ENCODE results near the gene ZNF57. TPM values are rescaled to one million over a fixed set of nuclear protein-coding genes. Genes with fewer than 3 reads are reported as not detected.
"Not testable (repeated sequence)": the region's sequence is repeated elsewhere in the genome, so short reads cannot be mapped to it uniquely, and the experiment has no call there.

ZNF57 gene
- total and polyA plus RNA-seq, 2 experiments from 2014 or later, result 6.4 to 10.8 TPM

DNA sequence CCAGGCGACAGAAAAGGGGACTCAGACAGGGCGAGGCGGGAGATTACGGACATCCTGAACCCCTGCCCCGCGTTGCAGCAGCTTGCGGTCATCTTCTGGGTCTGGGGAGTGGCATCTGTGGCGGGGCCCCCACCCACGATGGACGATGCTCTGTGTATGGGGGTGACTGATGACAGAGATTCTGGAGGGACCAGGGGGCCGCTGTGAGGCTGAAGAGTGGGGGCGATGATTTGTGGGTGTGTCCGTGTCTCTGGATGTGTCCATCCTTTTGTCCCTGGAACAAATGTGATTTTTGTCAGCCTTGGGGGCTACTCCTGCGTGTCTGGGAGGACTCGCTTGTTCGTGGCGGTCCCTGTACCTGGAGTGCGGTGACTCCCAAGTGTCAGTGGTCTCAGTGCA lies 26.3 kb downstream of the ZNF57 start:
- no peak overlapping the region for H3K27ac Mint-ChIP-seq
- H3F3A ChIP-seq (replicated peaks; ENCODE audit: low read depth), result no peaks in the 10 kb centered on the region
- no peaks in the 10 kb centered on the region for H3K9me2 ChIP-seq (ENCODE audit: insufficient read depth)
- peaks cover 10% of the 10 kb centered on the region for H3K27me3 Mint-ChIP-seq (ENCODE audit: insufficient read depth, low read depth, poor library complexity)
- H4K20me1 ChIP-seq (replicated peaks; ENCODE audit: insufficient read depth), result no peaks in the 10 kb centered on the region
- no peaks in the 10 kb centered on the region for H3K79me2 ChIP-seq (replicated peaks; ENCODE audit: insufficient read depth)
- no peak for ATAC-seq
- H3K36me3 Mint-ChIP-seq (ENCODE audit: low read depth), result peaks cover 30% of the 10 kb centered on the region
- peaks cover 5% of the 10 kb centered on the region; the same call in 1 of the 3 replicates for H3K4me1 Mint-ChIP-seq
- DNase-seq (ENCODE audit: low spot score), result no peak
- no peak overlapping the region for H3K4me2 ChIP-seq
- no peak overlapping the region for H3K4me3 Mint-ChIP-seq
- TF ChIP-seq, protein P1, sequence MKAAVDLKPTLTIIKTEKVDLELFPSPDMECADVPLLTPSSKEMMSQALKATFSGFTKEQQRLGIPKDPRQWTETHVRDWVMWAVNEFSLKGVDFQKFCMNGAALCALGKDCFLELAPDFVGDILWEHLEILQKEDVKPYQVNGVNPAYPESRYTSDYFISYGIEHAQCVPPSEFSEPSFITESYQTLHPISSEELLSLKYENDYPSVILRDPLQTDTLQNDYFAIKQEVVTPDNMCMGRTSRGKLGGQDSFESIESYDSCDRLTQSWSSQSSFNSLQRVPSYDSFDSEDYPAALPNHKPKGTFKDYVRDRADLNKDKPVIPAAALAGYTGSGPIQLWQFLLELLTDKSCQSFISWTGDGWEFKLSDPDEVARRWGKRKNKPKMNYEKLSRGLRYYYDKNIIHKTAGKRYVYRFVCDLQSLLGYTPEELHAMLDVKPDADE (IDR thresholded peaks at IDR 0.05), result no peak
- TF ChIP-seq, protein P2, sequence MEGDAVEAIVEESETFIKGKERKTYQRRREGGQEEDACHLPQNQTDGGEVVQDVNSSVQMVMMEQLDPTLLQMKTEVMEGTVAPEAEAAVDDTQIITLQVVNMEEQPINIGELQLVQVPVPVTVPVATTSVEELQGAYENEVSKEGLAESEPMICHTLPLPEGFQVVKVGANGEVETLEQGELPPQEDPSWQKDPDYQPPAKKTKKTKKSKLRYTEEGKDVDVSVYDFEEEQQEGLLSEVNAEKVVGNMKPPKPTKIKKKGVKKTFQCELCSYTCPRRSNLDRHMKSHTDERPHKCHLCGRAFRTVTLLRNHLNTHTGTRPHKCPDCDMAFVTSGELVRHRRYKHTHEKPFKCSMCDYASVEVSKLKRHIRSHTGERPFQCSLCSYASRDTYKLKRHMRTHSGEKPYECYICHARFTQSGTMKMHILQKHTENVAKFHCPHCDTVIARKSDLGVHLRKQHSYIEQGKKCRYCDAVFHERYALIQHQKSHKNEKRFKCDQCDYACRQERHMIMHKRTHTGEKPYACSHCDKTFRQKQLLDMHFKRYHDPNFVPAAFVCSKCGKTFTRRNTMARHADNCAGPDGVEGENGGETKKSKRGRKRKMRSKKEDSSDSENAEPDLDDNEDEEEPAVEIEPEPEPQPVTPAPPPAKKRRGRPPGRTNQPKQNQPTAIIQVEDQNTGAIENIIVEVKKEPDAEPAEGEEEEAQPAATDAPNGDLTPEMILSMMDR (conservative IDR thresholded peaks at IDR 0.05; ENCODE audit: low read depth in 2 of 2), result no peak
- TF ChIP-seq ZNF114 (CRISPR knock-in tag; IDR thresholded peaks at IDR 0.05) (no peak), NANOG (IDR thresholded peaks at IDR 0.05; ENCODE audit: borderline replicate concordance) (no peak)
- H3K4me1 ChIP-seq (ENCODE audit: insufficient read depth), result peaks cover 8% of the 10 kb centered on the region; the same call in 1 of the 2 replicates
- H3K9me3 Mint-ChIP-seq, result peaks cover 53% of the 10 kb centered on the region
- no peaks in the 10 kb centered on the region for H3K27me3 ChIP-seq (ENCODE audit: insufficient read depth)
- no peak overlapping the region for H3K4me3 ChIP-seq
- H3K36me3 ChIP-seq (ENCODE audit: insufficient read depth), result no peaks in the 10 kb centered on the region; the same call in 1 of the 2 replicates
- no peak overlapping the region for H2AFZ ChIP-seq
- no peak overlapping the region for H3K27ac ChIP-seq (ENCODE audit: low read depth)

DNA sequence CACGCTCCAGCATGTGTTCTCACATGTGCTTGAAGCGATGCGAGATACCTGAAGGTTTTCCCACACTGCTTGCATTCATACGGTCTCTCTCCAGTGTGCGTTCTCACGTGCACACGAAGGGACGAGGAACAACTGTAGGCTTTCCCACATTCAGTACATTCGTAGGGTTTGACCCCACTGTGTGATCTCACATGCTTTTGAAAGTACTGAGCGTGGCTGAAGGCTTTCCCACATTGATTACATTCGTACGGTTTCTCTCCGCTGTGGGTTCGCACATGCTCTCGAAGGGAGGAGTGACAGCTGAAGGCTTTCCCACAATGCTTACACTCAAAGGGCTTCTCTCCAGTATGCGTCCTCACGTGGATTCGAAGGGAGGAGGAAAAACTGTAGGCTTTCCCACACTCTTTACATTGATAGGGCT lies 32.8 kb downstream of the ZNF57 start:
- peaks cover 91% of the 10 kb centered on the region for H3K9me3 Mint-ChIP-seq
- ATAC-seq, result no peak
- Histone ChIP-seq H3F3A (replicated peaks; ENCODE audit: low read depth) (0 out of 2 replicates have a peak, but pooled peaks cover 4% of the 10 kb centered on the region), H3K36me3 (ENCODE audit: insufficient read depth) (peaks cover 42% of the 10 kb centered on the region), H4K20me1 (replicated peaks; ENCODE audit: insufficient read depth) (no peaks in the 10 kb centered on the region), H3K4me2 (no peak overlapping the region), H3K9me2 (ENCODE audit: insufficient read depth) (no peaks in the 10 kb centered on the region), H2AFZ (no peak overlapping the region), H3K79me2 (replicated peaks; ENCODE audit: insufficient read depth) (no peaks in the 10 kb centered on the region), H3K27me3 (ENCODE audit: insufficient read depth) (no peaks in the 10 kb centered on the region), H3K27ac (ENCODE audit: low read depth) (no peak overlapping the region), H3K4me3 (no peak overlapping the region), H3K4me1 (ENCODE audit: insufficient read depth) (no peaks in the 10 kb centered on the region)
- H3K27ac Mint-ChIP-seq, result no peak overlapping the region
- H3K36me3 Mint-ChIP-seq (ENCODE audit: low read depth), result peaks cover 81% of the 10 kb centered on the region
- peaks cover 1% of the 10 kb centered on the region for H3K27me3 Mint-ChIP-seq (ENCODE audit: insufficient read depth, low read depth, poor library complexity)
- DNase-seq (ENCODE audit: low spot score), result no peak
- no peaks in the 10 kb centered on the region for H3K4me1 Mint-ChIP-seq
- no peak for TF ChIP-seq ZNF114 (CRISPR knock-in tag; IDR thresholded peaks at IDR 0.05)
- no peak for TF ChIP-seq STAT1 (IDR thresholded peaks at IDR 0.05; ENCODE audit: unreplicated experiment)
- TF ChIP-seq, protein P1 (IDR thresholded peaks at IDR 0.05), result no peak
- no peak for TF ChIP-seq EZH2phosphoT487 (IDR thresholded peaks at IDR 0.05; ENCODE audit: unreplicated experiment)
- no peak for TF ChIP-seq POLR2AphosphoS5 (IDR thresholded peaks at IDR 0.05; ENCODE audit: low read depth)
- TF ChIP-seq ZNF331 (CRISPR knock-in tag; IDR thresholded peaks at IDR 0.05; ENCODE audit: low read depth), result no peak
- no peak overlapping the region for H3K4me3 Mint-ChIP-seq

DNA sequence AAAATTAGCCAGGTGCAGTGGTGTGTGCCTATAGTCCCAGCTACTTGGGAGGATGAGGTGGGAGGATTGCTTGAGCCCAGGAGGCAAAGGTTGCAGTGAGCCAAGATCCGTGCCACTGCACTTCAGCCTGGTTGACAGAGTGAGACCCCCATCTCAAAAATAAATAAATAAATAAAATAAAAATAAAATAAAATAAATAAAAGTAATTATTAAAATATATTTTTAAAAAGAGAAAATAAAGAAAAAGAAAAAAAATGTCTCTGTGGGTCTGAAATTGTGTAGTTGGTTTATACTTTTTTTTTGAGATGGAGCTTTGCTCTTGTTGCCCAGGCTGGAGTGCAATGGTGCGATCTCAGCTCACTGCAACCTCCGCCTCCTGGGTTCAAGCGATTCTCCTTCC lies 35.1 kb downstream of the ZNF57 start:
- DNase-seq (ENCODE audit: low spot score); H3K27ac ChIP-seq (ENCODE audit: low read depth); H3K4me3 ChIP-seq; H3F3A ChIP-seq (replicated peaks; ENCODE audit: low read depth); H2AFZ ChIP-seq; H3K27me3 Mint-ChIP-seq (ENCODE audit: insufficient read depth, low read depth, poor library complexity); H3K27ac Mint-ChIP-seq; H3K4me2 ChIP-seq; H3K27me3 ChIP-seq (ENCODE audit: insufficient read depth); H3K9me2 ChIP-seq (ENCODE audit: insufficient read depth); H3K79me2 ChIP-seq (replicated peaks; ENCODE audit: insufficient read depth); ATAC-seq; H4K20me1 ChIP-seq (replicated peaks; ENCODE audit: insufficient read depth); H3K4me1 Mint-ChIP-seq; H3K4me1 ChIP-seq (ENCODE audit: insufficient read depth); H3K4me3 Mint-ChIP-seq: not testable (repeated sequence)
- H3K9me3 Mint-ChIP-seq, result peaks cover 87% of the 10 kb centered on the region
- H3K36me3 Mint-ChIP-seq (ENCODE audit: low read depth), result peaks cover 86% of the 10 kb centered on the region
- peaks cover 42% of the 10 kb centered on the region for H3K36me3 ChIP-seq (ENCODE audit: insufficient read depth)
